HS-27A (cell line): ENCODE results near the gene COL27A1.

Experiments used
- DNase-seq: peaks from one replicate; pipeline ENCODE4 v3.0.0-alpha.2; 2012; ENCODE audit warnings: low read depth, missing footprints

COL27A1 gene

GRCh38 chr9:114247077-114247476, 91.7 kb downstream of the COL27A1 start:
- no peak for DNase-seq

- no peak for DNase-seq
Measured at GRCh38 chr9:114247491-114247890, 92.2 kb downstream of the COL27A1 start.

GRCh38 chr9:114248299-114248707, 93.0 kb downstream of the COL27A1 start:
- DNase-seq: no peak

GRCh38 chr9:114249424-114250234, 94.3 kb downstream of the COL27A1 start:
- no peak for DNase-seq

- DNase-seq: no peak
Measured at GRCh38 chr9:114250235-114250568, 94.9 kb downstream of the COL27A1 start.

- DNase-seq: no peak
Measured at GRCh38 chr9:114250648-114251047, 95.3 kb downstream of the COL27A1 start.

- DNase-seq: no peak
Measured at GRCh38 chr9:114252394-114252793, 97.1 kb downstream of the COL27A1 start.

- no peak for DNase-seq
Measured at GRCh38 chr9:114256827-114257328, 101.5 kb downstream of the COL27A1 start.

GRCh38 chr9:114258218-114258617, 102.9 kb downstream of the COL27A1 start:
- DNase-seq: no peak

- DNase-seq: no peak
Measured at GRCh38 chr9:114258866-114259797, 103.8 kb downstream of the COL27A1 start.

- DNase-seq: no peak
Measured at GRCh38 chr9:114259798-114260523, 104.6 kb downstream of the COL27A1 start.

- no peak for DNase-seq
Measured at GRCh38 chr9:114261026-114261425, 105.7 kb downstream of the COL27A1 start.

GRCh38 chr9:114261987-114262386, 106.7 kb downstream of the COL27A1 start:
- no peak for DNase-seq

GRCh38 chr9:114263853-114264510, 108.6 kb downstream of the COL27A1 start:
- DNase-seq: no peak

- DNase-seq: no peak
Measured at GRCh38 chr9:114264806-114265550, 109.6 kb downstream of the COL27A1 start.

GRCh38 chr9:114266969-114267368, 111.6 kb downstream of the COL27A1 start:
- no peak for DNase-seq

- no peak for DNase-seq
Measured at GRCh38 chr9:114269023-114269422, 113.7 kb downstream of the COL27A1 start.

GRCh38 chr9:114270120-114270975, 115.0 kb downstream of the COL27A1 start:
- no peak for DNase-seq

- DNase-seq: no peak
Measured at GRCh38 chr9:114271556-114272510, 116.5 kb downstream of the COL27A1 start.
